Heart right ventricle (tissue), 16 donors: ENCODE measurements around the gene SEC23B. TPM values are rescaled to one million over a fixed set of nuclear protein-coding genes. Genes with fewer than 3 reads are reported as not detected.
A peak's percentile ranks its signal among the peaks of the same experiment; 100 is the strongest.
"Not testable (repeated sequence)": the region's sequence is repeated elsewhere in the genome, so short reads cannot be mapped to it uniquely, and the experiment has no call there.

Experiments
- ATAC-seq, 8 donors: fragments of 200-7000 bp; cut with Tn5 transposase; one replicate each; pipeline ENCODE4 v1.9.1; 2020; ENCODE audit warnings: mild to moderate bottlenecking in 8 of 8, moderate library complexity in 8 of 8, moderate number of reproducible peaks in 1 of 8
- DNase-seq, 2 donors: peaks; one replicate each; pipeline ENCODE4 v3.0.0-alpha.2; 2020
- H3K27ac ChIP-seq, 10 donors: fragments of 200-600 bp; sonication (generic) in 2 of 10; one replicate each; pipeline versions ENCODE4 v1.5.0 to v1.8.0; 2020 to 2022; ENCODE audit warnings: mild to moderate bottlenecking in 3 of 10
- H3K27me3 ChIP-seq, 7 donors: fragments of 200-600 bp; one replicate each; pipeline ENCODE4 v1.8.0; 2021 to 2022; ENCODE audit warnings: mild to moderate bottlenecking in 2 of 7
- H3K36me3 ChIP-seq, 9 donors: fragments of 200-600 bp; sonication (generic) in 1 of 9; one replicate each; pipeline versions ENCODE4 v1.5.0 to v1.8.0; 2020 to 2022; ENCODE audit warnings: mild to moderate bottlenecking in 2 of 9
- H3K4me1 ChIP-seq, 9 donors: fragments of 200-600 bp; sonication (generic) in 1 of 9; one replicate each; pipeline versions ENCODE4 v1.5.0 to v1.8.0; 2020 to 2022; ENCODE audit warnings: mild to moderate bottlenecking in 4 of 9
- H3K4me3 ChIP-seq, 10 donors: fragments of 200-600 bp; sonication (generic) in 2 of 10; one replicate each; pipeline versions ENCODE4 v1.5.0 to v1.8.0; 2020 to 2022; ENCODE audit warnings: mild to moderate bottlenecking in 7 of 10, moderate library complexity in 2 of 10
- H3K9me3 ChIP-seq, 11 donors: fragments of 200-600 bp in 10 of 11; sonication (generic) in 2 of 11; one replicate each; pipeline versions ENCODE4 v1.5.0 to v1.8.0; 2013 to 2022; ENCODE audit warnings: mild to moderate bottlenecking in 2 of 11, control low read depth in 1 of 11, moderate library complexity in 1 of 11
- CTCF ChIP-seq, 9 donors: fragments of 200-600 bp; sonication (generic) in 2 of 9; IDR thresholded peaks; one replicate each; pipeline versions ENCODE4 v1.5.0 to v1.8.0; 2021 to 2022; ENCODE audit warnings: antibody characterized with exemption in 9 of 9, mild to moderate bottlenecking in 5 of 9, moderate library complexity in 1 of 9
- WGBS, 2 donors: extraction: QIAGEN DNeasy Blood & Tissue Kit; methylation state at CpG; one replicate each; pipeline ENCODE4 v1.1.7; 2013; ENCODE audit warnings: inconsistent platforms in 1 of 2; 5-methylcytosine and 5-hydroxymethylcytosine counted together
- intact Hi-C, 10 donors: fragments of 100-400 bp; cut with DNase I; formaldehyde crosslinking; loops; one replicate each; pipeline versions ENCODE4 v1.11.1 to v1.14.2; 2022
- polyA plus RNA-seq, 2 donors: library from polyadenylated mRNA; stranded (reverse); fragments of 200-250 nt; gene quantifications; one replicate each; pipeline ENCODE4 v1.2.3, GENCODE V29; 2013
- total RNA-seq, 10 donors: library from RNA; stranded (reverse); fragmentation: NEBNext Ultra II Directional in 3 of 10; extraction: Animal tissue kit (Norgen Biotek cat#: 25700) in 3 of 10; gene quantifications; one replicate each; pipeline versions ENCODE4 v1.2.1 to v1.2.4, GENCODE V29; 2021 to 2023
- donor health status: Arrhythmogenic right ventricular cardiomyopathy.
- donor health status: ischemic (EF 13 %, LVEDD 7.1; RV severe dilation, severe dysfunction).
- donor health status: healthy with polysubstance abuse.
- donor health status: DM: no; HTN: yes; CAD: no.
- donor health status: DM: no; HTN: no; CAD: no.
- donor health status: ischemic (EF 25% LVEDD 6.9; RV normal size, moderate dysfunction).
- donor health status: ischemic (EF 25% LVEDD 5.7; RV mildly dilated, moderate dysfunction).
- donor health status: healthy.
- donor health status: DM: yes; HTN: yes; CAD: no.
- donor health status: Ischemic cardiomyopathy.
- donor health status: ischemic (EF 35%, LVEDD 5.7; RV mildly dilated, moderate dysfunction).
- donor health status: nonischemic (EF 11% LVEDD 7.7; RV severe dilation, severe dysfunction).
- donor health status: DM: yes; HTN: yes; CAD: no.
- donor health status: PGD.
- donor health status: ischemic (EF 29% LVEDD 5.4; RV normal size, mild dysfunction).
- donor health status: nonischemic (EF 23%, LVEDD 6.1; RV moderate dilation, normal function).

SEC23B gene
- total and polyA plus RNA-seq, 12 donors, result 2.6 to 20.5 (median 10.6) TPM

- no peaks in the 10 kb centered on the region for H3K4me1 ChIP-seq
- no peak overlapping the region for H3K4me3 ChIP-seq
- no peak for TF ChIP-seq CTCF (IDR thresholded peaks at IDR 0.05)
- ATAC-seq (no peak), DNase-seq (no peak)
- H3K36me3 ChIP-seq, result peaks cover 0 to 98% (median 21%) of the 10 kb centered on the region in 9 donors
- no peaks in the 10 kb centered on the region for H3K27me3 ChIP-seq
- 98% methylated on average over 3 of the region's 3 CpGs for WGBS, 2 donors
- H3K27ac ChIP-seq, result no peak overlapping the region
- no peaks in the 10 kb centered on the region for H3K9me3 ChIP-seq
- intact Hi-C loops, result loop anchor here in 1 of 10 donors (10.0 kb wide), 1 partner anchor 66 kb away; no protein-coding TSS in a partner anchor
Observed at GRCh38 chr20:18488301-18488700, 19.4 kb upstream of the SEC23B start.

- Histone ChIP-seq H3K27ac (peak overlapping the region in 4 of 10 donors; percentile 51 to 69 (median 62)), H3K4me3 (peak overlapping the region in 7 of 10 donors; percentile 63 to 87 (median 77)), H3K36me3 (peaks cover 0 to 29% (median 0%) of the 10 kb centered on the region in 9 donors), H3K4me1 (peaks cover 2 to 19% (median 15%) of the 10 kb centered on the region in 9 donors), H3K27me3 (no peaks in the 10 kb centered on the region), H3K9me3 (no peaks in the 10 kb centered on the region)
- DNase-seq (no peak), ATAC-seq (peak in 1 of 8 donors; percentile 26)
- no peak for TF ChIP-seq CTCF (IDR thresholded peaks at IDR 0.05)
- 12 to 19% methylated on average over 7 of the region's 7 CpGs for WGBS, 2 donors
- intact Hi-C loops, result loop anchor here in 1 of 10 donors (2.0 kb wide), 1 partner anchor 29 kb away; the partner anchor contains the start of genes DZANK1 and POLR3F
Observed at GRCh38 chr20:18496042-18496441, 11.7 kb upstream of the SEC23B start.

- intact Hi-C loops, result loop anchor here in 3 of 10 donors (1.0 to 2.0 kb wide), 2 partner anchors 10 to 30 kb away; partner anchors contain the start of genes SEC23B (in 2 of the 3), DZANK1 (in 1 of the 3) and POLR3F (in 1 of the 3)
- H3K4me1 ChIP-seq, result peaks cover 2 to 19% (median 15%) of the 10 kb centered on the region in 9 donors
- no peaks in the 10 kb centered on the region for H3K27me3 ChIP-seq
- peak within 1 kb of the TSS; percentile 55 to 87 (median 76) for H3K4me3 ChIP-seq
- peaks cover 0 to 20% (median 0%) of the 10 kb centered on the region in 9 donors for H3K36me3 ChIP-seq
- H3K9me3 ChIP-seq, result no peaks in the 10 kb centered on the region
- WGBS, 2 donors, result 1 to 3% methylated on average over 31 of the region's 31 CpGs
- peak; percentile 87 to 90 for DNase-seq
- TF ChIP-seq CTCF (IDR thresholded peaks at IDR 0.05), result peak in 1 of 9 donors; percentile 8
- peak; percentile 99 to 100 (median 100) for ATAC-seq
- H3K27ac ChIP-seq, result peak within 1 kb of the TSS in 8 of 10 donors; percentile 51 to 75 (median 64)
Observed at GRCh38 chr20:18496740-18497592, 10.8 kb upstream of the SEC23B start, which contains the start of gene RBBP9. TSS of gene RBBP9 (minus strand) at chr20:18497225. CDS start at chr20:18497167, 58 bp downstream.

- TF ChIP-seq CTCF (IDR thresholded peaks at IDR 0.05), result no peak
- no peaks in the 10 kb centered on the region for H3K9me3 ChIP-seq
- H3K36me3 ChIP-seq, result peaks cover 0 to 14% (median 0%) of the 10 kb centered on the region in 9 donors
- 95 to 96% methylated on average over 3 of the region's 3 CpGs for WGBS, 2 donors
- peak overlapping the region in 7 of 10 donors; percentile 63 to 87 (median 76) for H3K4me3 ChIP-seq
- ATAC-seq, result no peak
- peaks cover 0 to 1% (median 0%) of the 10 kb centered on the region in 7 donors for H3K27me3 ChIP-seq
- peak overlapping the region in 8 of 10 donors; percentile 51 to 75 (median 64) for H3K27ac ChIP-seq
- peaks cover 2 to 19% (median 15%) of the 10 kb centered on the region in 9 donors for H3K4me1 ChIP-seq
- intact Hi-C loops, result loop anchor here in 3 of 10 donors (1.0 to 2.0 kb wide), 2 partner anchors 10 to 31 kb away; partner anchors contain the start of genes SEC23B (in 2 of the 3), DZANK1 (in 1 of the 3) and POLR3F (in 1 of the 3)
- no peak for DNase-seq
Observed at GRCh38 chr20:18497603-18498002, 10.1 kb upstream of the SEC23B start.

GRCh38 chr20:18501672-18502071, 6.1 kb upstream of the SEC23B start:
- peaks cover 0 to 14% (median 10%) of the 10 kb centered on the region in 7 donors for H3K27me3 ChIP-seq
- 44 to 73% methylated on average over 1 of the region's 1 CpG for WGBS, 2 donors
- DNase-seq, H3K4me1 ChIP-seq, intact Hi-C loops, H3K36me3 ChIP-seq, H3K9me3 ChIP-seq, H3K4me3 ChIP-seq, H3K27ac ChIP-seq, ATAC-seq: not testable (repeated sequence)
